Suprapubic skin (tissue), 4 donors: ENCODE data around the gene FNDC7. TPM values are rescaled to one million over a fixed set of nuclear protein-coding genes. Genes with fewer than 3 reads are reported as not detected.
"Not testable (repeated sequence)": the region's sequence is repeated elsewhere in the genome, so short reads cannot be mapped to it uniquely, and the experiment has no call there.

Experiments used
- DNase-seq, 2 donors: peaks; one replicate each; pipeline ENCODE4 v3.0.0-alpha.2; 2019; ENCODE audit warnings: low spot score in 2 of 2
- H3K27ac ChIP-seq: fragments of 200-600 bp; sonication (generic); one replicate; pipeline ENCODE4 v1.5.1; 2019
- H3K27me3 ChIP-seq: fragments of 200-600 bp; sonication (generic); one replicate; pipeline ENCODE4 v1.5.1; 2019
- H3K36me3 ChIP-seq: fragments of 200-600 bp; sonication (generic); one replicate; pipeline ENCODE4 v1.5.1; 2019
- H3K4me1 ChIP-seq: fragments of 200-600 bp; sonication (generic); one replicate; pipeline ENCODE4 v1.5.1; 2019
- H3K4me3 ChIP-seq: fragments of 200-600 bp; sonication (generic); one replicate; pipeline ENCODE4 v1.5.1; 2019; ENCODE audit warnings: mild to moderate bottlenecking
- H3K9me3 ChIP-seq: fragments of 200-600 bp; sonication (generic); one replicate; pipeline ENCODE4 v1.5.1; 2019
- CTCF ChIP-seq, 2 donors: fragments of 200-600 bp in 1 of 2; fragments of 450-650 bp in 1 of 2; sonication (generic) in 1 of 2; IDR thresholded peaks; one replicate each; pipeline ENCODE4 v1.5.1; 2016 to 2019; ENCODE audit warnings: antibody characterized with exemption in 2 of 2, mild to moderate bottlenecking in 1 of 2, moderate library complexity in 1 of 2
- EP300 ChIP-seq: sonication (generic); formaldehyde crosslinking; IDR thresholded peaks from one replicate; pipeline ENCODE4 v1.6.1; 2017; ENCODE audit warnings: antibody characterized with exemption
- POLR2A ChIP-seq, 2 donors: fragments of 450-650 bp; IDR thresholded peaks; one replicate each; pipeline ENCODE4 v1.6.1; 2017; ENCODE audit warnings: antibody characterized with exemption in 2 of 2, mild to moderate bottlenecking in 2 of 2, moderate library complexity in 2 of 2
- POLR2AphosphoS5 ChIP-seq, 3 donors: sonication (generic); formaldehyde crosslinking; IDR thresholded peaks; one replicate each; pipeline ENCODE4 v1.6.1; 2017; ENCODE audit warnings: antibody characterized with exemption in 3 of 3
- WGBS: methylation state at CpG from one replicate; pipeline ENCODE4 v1.1.5; 2018; 5-methylcytosine and 5-hydroxymethylcytosine counted together
- total RNA-seq, 4 donors: library from RNA; depleted of rRNA; stranded (reverse); fragments of >200 nt; gene quantifications; one replicate each; pipeline ENCODE4 v1.1.0, GENCODE V29; 2016

The FNDC7 gene
- total RNA-seq, 4 donors from 2014 or later = 0.24 TPM; not detected in 3

GRCh38 chr1:108777839-108778238, 65.1 kb downstream of the FNDC7 start:
- Histone ChIP-seq H3K27ac (no peak overlapping the region), H3K36me3 (peaks cover 77% of the 10 kb centered on the region), H3K4me3 (no peak overlapping the region), H3K4me1 (no peaks in the 10 kb centered on the region), H3K9me3 (no peaks in the 10 kb centered on the region), H3K27me3 (no peaks in the 10 kb centered on the region)
- TF ChIP-seq POLR2AphosphoS5 (IDR thresholded peaks at IDR 0.05) (no peak), POLR2A (IDR thresholded peaks at IDR 0.05) (no peak), CTCF (IDR thresholded peaks at IDR 0.05) (no peak), EP300 (no peak)
- DNase-seq = no peak

- TF ChIP-seq CTCF (IDR thresholded peaks at IDR 0.05) (no peak), POLR2A (IDR thresholded peaks at IDR 0.05) (no peak), POLR2AphosphoS5 (IDR thresholded peaks at IDR 0.05) (no peak), EP300 (no peak)
- no peaks in the 10 kb centered on the region for H3K9me3 ChIP-seq
- no peaks in the 10 kb centered on the region for H3K4me1 ChIP-seq
- H3K27me3 ChIP-seq = no peaks in the 10 kb centered on the region
- no peak for DNase-seq
- no peak overlapping the region for H3K27ac ChIP-seq
- H3K36me3 ChIP-seq = peaks cover 79% of the 10 kb centered on the region
- no peak overlapping the region for H3K4me3 ChIP-seq
Measured at GRCh38 chr1:108779455-108779854, 66.7 kb downstream of the FNDC7 start.

- H3K4me3 ChIP-seq = no peak overlapping the region
- H3K4me1 ChIP-seq = no peaks in the 10 kb centered on the region
- H3K9me3 ChIP-seq = no peaks in the 10 kb centered on the region
- no peak overlapping the region for H3K27ac ChIP-seq
- DNase-seq = no peak
- 97% methylated on average over 3 of the region's 3 CpGs for WGBS
- TF ChIP-seq POLR2AphosphoS5 (IDR thresholded peaks at IDR 0.05) = no peak
- TF ChIP-seq CTCF (IDR thresholded peaks at IDR 0.05) = no peak
- no peaks in the 10 kb centered on the region for H3K27me3 ChIP-seq
- peaks cover 85% of the 10 kb centered on the region for H3K36me3 ChIP-seq
Measured at GRCh38 chr1:108780937-108781574, 68.3 kb downstream of the FNDC7 start.

- H3K4me1 ChIP-seq, H3K27ac ChIP-seq, H3K9me3 ChIP-seq, H3K27me3 ChIP-seq, H3K4me3 ChIP-seq, DNase-seq: not testable (repeated sequence)
- WGBS = 100% methylated on average over 1 of the region's 1 CpG
- H3K36me3 ChIP-seq = peaks cover 85% of the 10 kb centered on the region
Measured at GRCh38 chr1:108781575-108781944, 68.9 kb downstream of the FNDC7 start.

- no peak for DNase-seq
- H3K9me3 ChIP-seq = no peaks in the 10 kb centered on the region
- no peaks in the 10 kb centered on the region for H3K27me3 ChIP-seq
- H3K4me3 ChIP-seq = no peak overlapping the region
- peaks cover 81% of the 10 kb centered on the region for H3K36me3 ChIP-seq
- WGBS = 96% methylated on average over 6 of the region's 6 CpGs
- no peaks in the 10 kb centered on the region for H3K4me1 ChIP-seq
- no peak for TF ChIP-seq EP300
- no peak for TF ChIP-seq CTCF (IDR thresholded peaks at IDR 0.05)
- no peak for TF ChIP-seq POLR2AphosphoS5 (IDR thresholded peaks at IDR 0.05)
- no peak for TF ChIP-seq POLR2A (IDR thresholded peaks at IDR 0.05)
- H3K27ac ChIP-seq = no peak overlapping the region
Measured at GRCh38 chr1:108785264-108785663, 72.6 kb downstream of the FNDC7 start.

GRCh38 chr1:108785880-108786279, 73.2 kb downstream of the FNDC7 start:
- H3K9me3 ChIP-seq = no peaks in the 10 kb centered on the region
- WGBS = 97% methylated on average over 2 of the region's 2 CpGs
- no peaks in the 10 kb centered on the region for H3K4me1 ChIP-seq
- H3K27ac ChIP-seq = no peak overlapping the region
- no peak for DNase-seq
- H3K27me3 ChIP-seq = no peaks in the 10 kb centered on the region
- TF ChIP-seq POLR2AphosphoS5 (IDR thresholded peaks at IDR 0.05) = no peak
- TF ChIP-seq CTCF (IDR thresholded peaks at IDR 0.05) = no peak
- no peak for TF ChIP-seq EP300
- TF ChIP-seq POLR2A (IDR thresholded peaks at IDR 0.05) = no peak
- peaks cover 76% of the 10 kb centered on the region for H3K36me3 ChIP-seq
- no peak overlapping the region for H3K4me3 ChIP-seq
